Brain microvascular endothelial cell (primary cell): ENCODE measurements around the gene IMMP2L.

Experiments
- DNase-seq: peaks from one replicate; pipeline ENCODE4 v3.0.0-alpha.2; 2020
- H3K27ac ChIP-seq: fragments of 250-450 bp; sonication (Bioruptor Pico); 2 replicates; pipeline ENCODE4 v1.5.1; 2020; ENCODE audit warnings: mild to moderate bottlenecking, moderate library complexity
- H3K27me3 ChIP-seq: fragments of 250-450 bp; sonication (Bioruptor Pico); replicated peaks from 2 replicates; pipeline ENCODE4 v1.5.1; 2020; ENCODE audit warnings: mild to moderate bottlenecking
- H3K36me3 ChIP-seq: fragments of 250-450 bp; sonication (Bioruptor Pico); replicated peaks from 2 replicates; pipeline ENCODE4 v1.5.1; 2020; ENCODE audit warnings: mild to moderate bottlenecking
- H3K4me3 ChIP-seq: 2 replicates; pipeline ENCODE4 v1.5.1; 2011; ENCODE audit warnings: low read depth, mild to moderate bottlenecking, control low read depth, low read length, moderate library complexity
- CTCF ChIP-seq: IDR thresholded peaks from 2 replicates; pipeline ENCODE4 v1.5.1; 2011; ENCODE audit warnings: low read depth, mild to moderate bottlenecking, moderate library complexity, low read length, control low read depth, inconsistent platforms; ENCODE audit errors: missing control alignments
- in situ Hi-C: cut with HindIII; loops from 2 replicates; pipeline ENCODE4 v1.10.0; 2017; ENCODE audit warnings: low sequenced_read_pairs, low pct_ligation_motif_present

The IMMP2L gene

GRCh38 chr7:111175908-111176441, 386.3 kb downstream of the IMMP2L start:
- H3K27me3 ChIP-seq, result no peaks in the 10 kb centered on the region
- H3K27ac ChIP-seq, result no peak overlapping the region
- no peak for DNase-seq
- in situ Hi-C loops, result no loop called here
- no peak overlapping the region for H3K4me3 ChIP-seq
- no peaks in the 10 kb centered on the region for H3K36me3 ChIP-seq
- no peak for TF ChIP-seq CTCF

GRCh38 chr7:111174510-111174909, 387.8 kb downstream of the IMMP2L start:
- Histone ChIP-seq H3K36me3 (no peaks in the 10 kb centered on the region), H3K27ac (no peak overlapping the region), H3K4me3 (no peak overlapping the region), H3K27me3 (no peaks in the 10 kb centered on the region)
- no peak for TF ChIP-seq CTCF
- DNase-seq, result no peak
- in situ Hi-C loops, result no loop called here

DNA sequence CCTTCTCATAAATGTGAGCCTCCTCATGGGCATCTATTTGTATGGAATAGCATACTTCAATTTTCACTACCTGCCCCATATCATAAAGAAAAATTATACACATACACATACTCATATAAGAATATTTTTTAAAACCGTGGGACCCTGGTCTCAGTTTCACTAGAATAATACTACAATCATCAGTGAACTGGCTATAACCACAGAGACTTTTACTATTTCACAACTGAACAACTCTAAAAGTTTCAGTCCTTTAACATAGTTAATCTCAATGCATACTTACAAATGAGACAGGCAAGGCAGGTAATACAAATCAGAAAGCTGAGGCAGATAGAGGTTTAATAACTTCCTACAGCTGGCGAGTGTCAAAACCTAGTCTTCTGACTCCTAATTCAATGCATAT, 388.3 kb downstream of the IMMP2L start:
- in situ Hi-C loops, result no loop called here
- Histone ChIP-seq H3K27me3 (no peaks in the 10 kb centered on the region), H3K4me3 (no peak overlapping the region), H3K36me3 (no peaks in the 10 kb centered on the region), H3K27ac (no peak overlapping the region)
- DNase-seq, result no peak
- no peak for TF ChIP-seq CTCF

DNA sequence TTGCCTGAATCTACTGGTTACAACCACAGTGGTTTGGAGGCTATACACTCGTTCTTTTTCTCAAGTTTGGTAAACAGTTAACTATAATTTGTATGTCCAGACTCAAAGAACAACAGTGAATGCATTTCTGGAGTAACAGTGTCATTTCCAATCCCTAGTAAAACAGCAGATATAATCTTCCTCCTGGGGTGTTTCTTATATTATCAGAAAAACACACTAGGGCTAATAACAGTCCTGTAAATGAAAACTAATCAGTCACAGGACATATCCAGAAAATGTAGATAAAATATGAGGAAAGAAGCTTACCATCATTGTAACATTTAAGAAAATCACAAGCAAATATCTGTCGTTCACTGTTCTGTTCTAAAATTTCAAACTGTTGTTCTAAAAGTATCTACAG, 388.8 kb downstream of the IMMP2L start:
- in situ Hi-C loops, result no loop called here
- no peak for DNase-seq
- Histone ChIP-seq H3K36me3 (no peaks in the 10 kb centered on the region), H3K4me3 (no peak overlapping the region), H3K27ac (no peak overlapping the region), H3K27me3 (no peaks in the 10 kb centered on the region)
- no peak for TF ChIP-seq CTCF

DNA sequence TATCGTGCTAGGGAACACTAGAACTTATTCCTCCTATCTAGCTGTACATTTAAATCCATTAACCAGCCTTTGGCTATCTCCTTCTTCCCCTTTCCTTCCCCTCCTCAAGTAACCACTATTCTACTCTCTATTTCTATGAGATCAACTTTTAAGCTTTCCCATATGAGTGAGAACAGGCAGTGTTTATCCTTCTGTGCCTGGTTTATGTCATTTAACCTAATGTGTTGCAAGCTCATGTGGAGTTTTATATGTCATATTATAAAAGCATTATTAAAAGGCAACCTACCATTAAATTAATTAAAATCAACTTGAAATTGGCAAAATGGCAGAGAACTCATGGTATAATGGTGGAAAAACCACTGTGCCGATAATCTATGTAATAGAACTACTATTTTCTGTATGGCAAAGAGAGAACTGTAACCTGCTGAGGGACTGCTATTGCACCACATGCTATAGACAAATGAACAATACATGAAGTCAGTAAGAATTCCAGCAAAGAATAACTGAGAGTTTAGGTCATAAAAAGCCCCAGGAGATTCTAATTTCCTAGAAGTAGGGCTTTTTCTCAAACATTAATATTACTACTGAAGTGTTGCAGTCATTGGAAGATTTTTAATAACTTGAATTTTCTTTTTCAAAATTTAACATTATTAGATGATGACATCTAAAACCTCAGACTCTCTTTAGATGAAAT, 389.6 kb downstream of the IMMP2L start:
- in situ Hi-C loops, result no loop called here
- Histone ChIP-seq H3K36me3 (no peaks in the 10 kb centered on the region), H3K4me3 (no peak overlapping the region), H3K27me3 (no peaks in the 10 kb centered on the region), H3K27ac (no peak overlapping the region)
- TF ChIP-seq CTCF, result no peak
- no peak for DNase-seq

- Histone ChIP-seq H3K27me3 (no peaks in the 10 kb centered on the region), H3K27ac (no peak overlapping the region), H3K36me3 (no peaks in the 10 kb centered on the region), H3K4me3 (no peak overlapping the region)
- peak; percentile 15 for DNase-seq
- TF ChIP-seq CTCF, result no peak
- in situ Hi-C loops, result no loop called here
Measured at GRCh38 chr7:111168182-111168581, 394.1 kb downstream of the IMMP2L start.
